Activated CD8-positive, alpha-beta memory T cell treated with anti-CD3 and anti-CD28 coated beads, Interleukin-2, amount 50 U/mL, for 48 hours (primary cell): ENCODE results near the gene FAM9C.
"Not testable (repeated sequence)": the region's sequence is repeated elsewhere in the genome, so short reads cannot be mapped to it uniquely, and the experiment has no call there.

Source experiments
- DNase-seq: peaks from one replicate; pipeline ENCODE4 v3.0.0-alpha.2; 2020

FAM9C gene

GRCh38 chrX:13074297-13075262, 30.2 kb upstream of the FAM9C start:
- DNase-seq: no peak

- DNase-seq: no peak
These were observed 25.5 kb upstream of the FAM9C start for GRCh38 chrX:13069771-13070416.

- DNase-seq: no peak
These were observed 24.2 kb upstream of the FAM9C start for GRCh38 chrX:13068651-13069050.

- DNase-seq: no peak
These were observed 23.4 kb upstream of the FAM9C start for GRCh38 chrX:13067773-13068172.

- no peak for DNase-seq
These were observed 22.0 kb upstream of the FAM9C start for GRCh38 chrX:13066391-13066790.

GRCh38 chrX:13064599-13065143, 20.3 kb upstream of the FAM9C start:
- no peak for DNase-seq

GRCh38 chrX:13063124-13063523, 18.7 kb upstream of the FAM9C start:
- not testable (repeated sequence) for DNase-seq

- not testable (repeated sequence) for DNase-seq
These were observed 17.9 kb upstream of the FAM9C start for GRCh38 chrX:13062331-13062730.

GRCh38 chrX:13061215-13061708, 16.8 kb upstream of the FAM9C start:
- not testable (repeated sequence) for DNase-seq

- no peak for DNase-seq
These were observed 15.4 kb upstream of the FAM9C start for GRCh38 chrX:13059637-13060499.

- no peak for DNase-seq
These were observed 11.1 kb upstream of the FAM9C start for GRCh38 chrX:13055486-13055885.

GRCh38 chrX:13053171-13053570, 8.8 kb upstream of the FAM9C start:
- DNase-seq: no peak

- DNase-seq: no peak
These were observed 7.2 kb upstream of the FAM9C start for GRCh38 chrX:13051529-13052172.

GRCh38 chrX:13051167-13051528, 6.7 kb upstream of the FAM9C start:
- DNase-seq: no peak

- DNase-seq: no peak
These were observed 5.7 kb upstream of the FAM9C start for GRCh38 chrX:13050151-13050550.

- DNase-seq: no peak
These were observed 3.9 kb upstream of the FAM9C start for GRCh38 chrX:13048280-13048679.

- DNase-seq: no peak
These were observed 3.3 kb upstream of the FAM9C start for GRCh38 chrX:13047759-13048158.

- no peak for DNase-seq
These were observed 1.9 kb upstream of the FAM9C start for GRCh38 chrX:13046141-13046855.

- no peak for DNase-seq
These were observed 482 bp downstream of the FAM9C start for GRCh38 chrX:13043938-13044337.

GRCh38 chrX:13043138-13043537, 1.3 kb downstream of the FAM9C start:
- DNase-seq: no peak

GRCh38 chrX:13036896-13037295, 7.5 kb downstream of the FAM9C start:
- no peak for DNase-seq

GRCh38 chrX:13033193-13033592, 11.2 kb downstream of the FAM9C start:
- DNase-seq: no peak
